GM12878 (cell line): ENCODE results near the gene GALNT15. TPM values are rescaled to one million over a fixed set of nuclear protein-coding genes. Genes with fewer than 3 reads are reported as not detected.

Experiments
- BHLHE40 ChIP-seq, 2 experiments: fragments of 450-650 bp in 1 of 2; IDR thresholded peaks; 2 replicates each; pipeline ENCODE4 v1.6.1; 2011 to 2017; ENCODE audit warnings: low read depth in 2 of 2, borderline replicate concordance in 1 of 2, improper control_type of control experiment in 1 of 2, low read length in 1 of 2, mild to moderate bottlenecking in 1 of 2
- CBX5 ChIP-seq: sonication (generic); IDR thresholded peaks from 2 replicates; pipeline ENCODE4 v1.6.1; 2016; ENCODE audit warnings: low read depth, moderate library complexity, mild to moderate bottlenecking, inconsistent platforms
- CHD1 ChIP-seq: IDR thresholded peaks from 2 replicates; pipeline ENCODE4 v1.6.1; 2012; ENCODE audit warnings: low read depth, low read length, improper control_type of control experiment
- FOS ChIP-seq: IDR thresholded peaks from 3 replicates; pipeline ENCODE4 v1.6.1; 2011; ENCODE audit warnings: borderline replicate concordance; ENCODE audit not compliant: insufficient read length; ENCODE audit errors: extremely low read depth
- GATAD2B ChIP-seq: fragments of 450-650 bp; conservative IDR thresholded peaks from 2 replicates; pipeline ENCODE4 v1.6.1; 2017; ENCODE audit warnings: low read depth, mild to moderate bottlenecking, moderate library complexity
- HDAC6 ChIP-seq: fragments of 200-600 bp; sonication (generic); IDR thresholded peaks from one replicate; pipeline ENCODE4 v1.8.0; 2017; ENCODE audit warnings: antibody characterized with exemption; ENCODE audit not compliant: unreplicated experiment
- HDGF ChIP-seq: fragments of 450-650 bp; IDR thresholded peaks from 2 replicates; pipeline ENCODE4 v1.6.1; 2016; ENCODE audit warnings: antibody characterized with exemption
- IRF5 ChIP-seq: fragments of 450-650 bp; IDR thresholded peaks from 2 replicates; pipeline ENCODE4 v1.6.1; 2017; ENCODE audit warnings: borderline replicate concordance
- MAX ChIP-seq: IDR thresholded peaks from 2 replicates; pipeline ENCODE4 v1.6.1; 2012; ENCODE audit warnings: low read depth, low read length, improper control_type of control experiment
- NFIC ChIP-seq: IDR thresholded peaks from 2 replicates; pipeline ENCODE4 v1.6.1; 2012; ENCODE audit warnings: low read depth, mild to moderate bottlenecking, inconsistent platforms, low read length, moderate library complexity
- NFYA ChIP-seq: IDR thresholded peaks from 2 replicates; pipeline ENCODE4 v1.6.1; 2011; ENCODE audit warnings: low read depth, mild to moderate bottlenecking, low read length, improper control_type of control experiment, borderline replicate concordance
- NRF1 ChIP-seq: conservative IDR thresholded peaks from 2 replicates; pipeline ENCODE4 v1.6.1; 2011; ENCODE audit warnings: mild to moderate bottlenecking, low read depth, low read length, improper control_type of control experiment
- PKNOX1 ChIP-seq: fragments of 450-650 bp; IDR thresholded peaks from 2 replicates; pipeline ENCODE4 v1.6.1; 2016; ENCODE audit warnings: mild to moderate bottlenecking
- PML ChIP-seq: IDR thresholded peaks from 2 replicates; pipeline ENCODE4 v1.6.1; 2012; ENCODE audit warnings: low read length, inconsistent platforms
- RAD21 ChIP-seq: IDR thresholded peaks from 2 replicates; pipeline ENCODE4 v1.6.1; 2011; ENCODE audit warnings: mild to moderate bottlenecking, low read depth, low read length, moderate library complexity; ENCODE audit not compliant: insufficient read depth
- RB1 ChIP-seq: fragments of 450-650 bp; formaldehyde crosslinking; IDR thresholded peaks from 2 replicates; pipeline ENCODE4 v1.6.1; 2017; ENCODE audit warnings: mild to moderate bottlenecking, borderline replicate concordance
- RELA ChIP-seq: fragments of 450-650 bp; IDR thresholded peaks from 2 replicates; pipeline ENCODE4 v1.8.0; 2014; ENCODE audit warnings: borderline replicate concordance; ENCODE audit not compliant: partially characterized antibody
- RELB ChIP-seq: fragments of 450-650 bp; IDR thresholded peaks from 2 replicates; pipeline ENCODE4 v1.6.1; 2017; ENCODE audit warnings: low read depth, mild to moderate bottlenecking, moderate library complexity
- RFX5 ChIP-seq: IDR thresholded peaks from 2 replicates; pipeline ENCODE4 v1.6.1; 2011; ENCODE audit warnings: low read depth, low read length, improper control_type of control experiment
- SMC3 ChIP-seq: IDR thresholded peaks from 2 replicates; pipeline ENCODE4 v1.6.1; 2011; ENCODE audit warnings: low read length, improper control_type of control experiment, borderline replicate concordance
- SPI1 ChIP-seq: IDR thresholded peaks from 2 replicates; pipeline ENCODE4 v1.6.1; 2011; ENCODE audit warnings: low read depth, mild to moderate bottlenecking, low read length, moderate library complexity, borderline replicate concordance; ENCODE audit not compliant: insufficient read depth
- TBL1XR1 ChIP-seq: IDR thresholded peaks from 2 replicates; pipeline ENCODE4 v1.6.1; 2012; ENCODE audit warnings: low read depth, low read length, improper control_type of control experiment
- TCF12 ChIP-seq: IDR thresholded peaks from 2 replicates; pipeline ENCODE4 v1.6.1; 2011; ENCODE audit warnings: low read depth, mild to moderate bottlenecking, low read length
- WRNIP1 ChIP-seq: IDR thresholded peaks from 2 replicates; pipeline ENCODE4 v1.6.1; 2011; ENCODE audit warnings: low read depth, low read length, improper control_type of control experiment, borderline replicate concordance
- YY1 ChIP-seq: IDR thresholded peaks from 2 replicates; pipeline ENCODE4 v1.6.1; 2011; ENCODE audit warnings: low read depth, mild to moderate bottlenecking, low read length
- ZNF207 ChIP-seq: fragments of 450-650 bp; IDR thresholded peaks from 2 replicates; pipeline ENCODE4 v1.6.1; 2014; ENCODE audit warnings: antibody characterized with exemption, mild to moderate bottlenecking, borderline replicate concordance
- ZNF274 ChIP-seq: IDR thresholded peaks from one replicate; pipeline ENCODE4 v1.8.0; 2011; ENCODE audit not compliant: insufficient read length, insufficient read depth
- ZNF622 ChIP-seq: fragments of 450-650 bp; IDR thresholded peaks from 2 replicates; pipeline ENCODE4 v1.6.1; 2017; ENCODE audit warnings: mild to moderate bottlenecking, inconsistent platforms
- polyA plus RNA-seq, 11 experiments: library from polyadenylated mRNA; depleted of rRNA in 4 of 11; unstranded in 6 of 11; stranded (reverse) in 5 of 11; fragments of >200 nt; fragmentation: Nextera tagmentation in 4 of 11; fragmentation: Illumina TruSeq in 1 of 11; extraction: Ambion mirVana in 4 of 11; extraction: Trizol in 1 of 11; gene quantifications; 1 replicate in 1 of 11; 2 replicates in 10 of 11; pipeline versions ENCODE4 v1.2.1 to v1.2.3, GENCODE V29; 2011 to 2016; ENCODE audit warnings: inconsistent platforms in 2 of 11, missing spikeins in 2 of 11, low read depth in 1 of 11
- total RNA-seq, 4 experiments: library from RNA; depleted of rRNA in 3 of 4; stranded (reverse); fragments of >200 nt in 3 of 4; fragmentation: Illumina TruSeq in 1 of 4; extraction: Trizol in 1 of 4; gene quantifications; 2 replicates each; pipeline versions ENCODE4 v1.2.1 to v1.2.3, GENCODE V29; 2013 to 2021

The GALNT15 gene
- total and polyA plus RNA-seq, 10 of the 15 experiments (the other 5 are each of a cell fraction or from before 2014, with no cell fraction given), result 0.03 to 0.05 TPM; not detected in 8

GRCh38 chr3:16247282-16248061 lies 73.0 kb downstream of the GALNT15 start (continued):
- no peak for TF ChIP-seq RB1
- TF ChIP-seq ZNF274, result no peak
- TF ChIP-seq SMC3, result peak; percentile 90
- TF ChIP-seq CBX5, result no peak
- no peak; the same call in 1 of the 2 replicates for TF ChIP-seq ZNF207
- peak; percentile 14; the same call in 1 of the 2 replicates for TF ChIP-seq MAX
- peak; percentile 15; the same call in 1 of the 2 replicates for TF ChIP-seq RFX5
- peak; percentile 94 for TF ChIP-seq RAD21
- TF ChIP-seq HDAC6, result no peak
- no peak for TF ChIP-seq TBL1XR1
- peak; percentile 44; the same call in 1 of the 2 replicates for TF ChIP-seq SPI1
- TF ChIP-seq YY1, result peak; percentile 73
- TF ChIP-seq ZNF622, result no peak
- TF ChIP-seq RELB, result 0 out of 2 replicates have a peak, but pooled peaks have one; percentile 21
- TF ChIP-seq FOS, result no peak
- TF ChIP-seq BHLHE40 (IDR thresholded peaks at IDR 0.05; ENCODE audit: borderline replicate concordance in 1 of 2, low read depth in 2 of 2, low read length in 1 of 2), result peak; percentile 49 to 81; a peak in 3 of 4 replicates
- peak; percentile 39; the same call in 1 of the 2 replicates for TF ChIP-seq GATAD2B
- TF ChIP-seq RELA, result no peak
- TF ChIP-seq PML, result no peak
- TF ChIP-seq CHD1, result no peak
- TF ChIP-seq WRNIP1, result no peak
- no peak for TF ChIP-seq NFIC
- TF ChIP-seq PKNOX1, result peak; percentile 61
- TF ChIP-seq NFYA, result no peak
- no peak for TF ChIP-seq IRF5
- 0 out of 2 replicates have a peak, but pooled peaks have one; percentile 13 for TF ChIP-seq HDGF
- peak; percentile 63; the same call in 1 of the 2 replicates for TF ChIP-seq TCF12
- TF ChIP-seq NRF1, result no peak
